ENCODE data around the gene EFEMP1. TPM values are rescaled to one million over a fixed set of nuclear protein-coding genes. Genes with fewer than 3 reads are reported as not detected.

The EFEMP1 gene
- total and polyA plus RNA-seq, 10 of the 15 experiments (the other 5 are each of a cell fraction or from before 2014, with no cell fraction given) = 0.27 to 1.2 (median 0.35) TPM; not detected in 6

GRCh38 chr2:55882954-55883353 lies 40.6 kb downstream of the EFEMP1 start (continued):
- TF ChIP-seq RB1 (IDR thresholded peaks at IDR 0.05; ENCODE audit: borderline replicate concordance) (no peak), RBBP5 (conservative IDR thresholded peaks at IDR 0.05) (no peak), IRF3 (IDR thresholded peaks at IDR 0.05) (no peak), ZNF24 (IDR thresholded peaks at IDR 0.05) (no peak)
- TF ChIP-seq, protein P1, sequence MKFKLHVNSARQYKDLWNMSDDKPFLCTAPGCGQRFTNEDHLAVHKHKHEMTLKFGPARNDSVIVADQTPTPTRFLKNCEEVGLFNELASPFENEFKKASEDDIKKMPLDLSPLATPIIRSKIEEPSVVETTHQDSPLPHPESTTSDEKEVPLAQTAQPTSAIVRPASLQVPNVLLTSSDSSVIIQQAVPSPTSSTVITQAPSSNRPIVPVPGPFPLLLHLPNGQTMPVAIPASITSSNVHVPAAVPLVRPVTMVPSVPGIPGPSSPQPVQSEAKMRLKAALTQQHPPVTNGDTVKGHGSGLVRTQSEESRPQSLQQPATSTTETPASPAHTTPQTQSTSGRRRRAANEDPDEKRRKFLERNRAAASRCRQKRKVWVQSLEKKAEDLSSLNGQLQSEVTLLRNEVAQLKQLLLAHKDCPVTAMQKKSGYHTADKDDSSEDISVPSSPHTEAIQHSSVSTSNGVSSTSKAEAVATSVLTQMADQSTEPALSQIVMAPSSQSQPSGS (IDR thresholded peaks at IDR 0.05; ENCODE audit: low read length) = no peak

DNA sequence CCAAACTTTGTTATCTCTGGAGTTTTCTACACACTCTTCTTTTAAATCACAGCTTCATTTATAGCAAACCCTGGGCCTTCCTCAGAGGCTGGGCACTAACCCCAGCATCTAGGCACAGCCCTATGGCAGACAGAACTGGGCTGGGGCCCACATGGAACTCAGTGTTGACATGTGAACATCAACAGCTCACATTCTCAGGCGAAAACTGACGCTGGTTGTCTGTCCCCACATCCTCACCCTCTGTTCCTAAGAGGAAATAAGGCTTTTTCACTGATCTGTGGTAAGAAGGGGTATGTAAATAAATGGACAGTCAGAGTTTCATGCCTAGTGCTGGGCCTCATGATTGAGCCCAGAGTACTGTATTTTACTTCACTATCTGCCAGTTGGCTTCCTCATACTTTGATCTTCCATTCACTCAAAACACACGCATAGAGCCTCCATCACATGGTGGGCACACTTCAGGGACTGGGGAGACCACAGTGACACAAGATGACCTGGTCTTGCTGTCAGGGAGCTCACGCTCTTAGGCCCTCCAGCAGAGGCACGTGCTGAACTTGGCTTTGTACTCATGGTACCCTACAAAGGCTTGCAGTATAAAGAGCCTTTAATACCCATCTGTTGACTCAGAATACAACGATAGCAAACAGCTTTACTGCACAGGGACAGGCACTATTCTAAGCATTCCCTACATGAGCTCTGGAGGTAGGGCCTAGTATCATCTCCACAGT lies 43.0 kb downstream of the EFEMP1 start:
- ChIA-PET POLR2A (no interaction called here), SMC1A (ENCODE audit: uncharacterized antibody, unreplicated experiment) (interaction anchor here (0.5 kb wide), 1 partner anchor 406 kb away, joined by 3 read pairs; no protein-coding TSS in a partner anchor), RAD21 (ENCODE audit: unreplicated experiment) (no interaction called here), CTCF (interaction anchor here (1.3 kb wide), 1 partner anchor 81 kb away, joined by 5 read pairs; no protein-coding TSS in a partner anchor)
- no peak overlapping the region for H3K27ac ChIP-seq (ENCODE audit: control insufficient read depth, insufficient read depth)
- BruUV-seq (replicated peaks) = no TSS peak
- H3K4me2 ChIP-seq (ENCODE audit: control insufficient read depth, insufficient read depth) = no peak overlapping the region
- H3K79me2 ChIP-seq (ENCODE audit: control insufficient read depth, insufficient read depth, low read length) = no peaks in the 10 kb centered on the region
- ATAC-seq = peak; percentile 23; the same call in 1 of the 3 replicates
- H3K36me3 ChIP-seq (ENCODE audit: control insufficient read depth in 2 of 2, insufficient read depth in 2 of 2, low read length in 1 of 2) = no peaks in the 10 kb centered on the region
- H4K20me1 ChIP-seq (ENCODE audit: control insufficient read depth, insufficient read depth) = no peaks in the 10 kb centered on the region
- DNase-seq (ENCODE audit: low read depth, low spot score) = no peak
- in situ Hi-C loops (cut with MboI) = no loop called here
- no peak for FAIRE-seq
- H3K27me3 ChIP-seq (replicated peaks in 1 of 2; ENCODE audit: control insufficient read depth in 2 of 2, insufficient read depth in 2 of 2, low read length in 1 of 2) = no peaks in the 10 kb centered on the region; a peak in 1 of 4 replicates
- no peak overlapping the region for H2AFZ ChIP-seq (ENCODE audit: control insufficient read depth, low read depth, low read length)
- WGBS (ENCODE audit: insufficient coverage, insufficient replicate concordance, low lambda C conversion rate, missing lambda C conversion rate) = 19% methylated on average over 6 of the region's 6 CpGs
- H3K4me3 ChIP-seq = no peak overlapping the region
- H3K9me3 ChIP-seq (replicated peaks; ENCODE audit: control insufficient read depth, insufficient read depth, low read length) = no peaks in the 10 kb centered on the region
- no peaks in the 10 kb centered on the region for H3K4me1 ChIP-seq (ENCODE audit: control insufficient read depth, insufficient read depth, low read length)
- intact Hi-C loops (cut with micrococcal nuclease; ENCODE audit: unreplicated experiment) = no loop called here
- no peak overlapping the region for H3K9ac ChIP-seq (ENCODE audit: control insufficient read depth, insufficient read depth, low read length)
- TF ChIP-seq MLLT1 (IDR thresholded peaks at IDR 0.05) = no peak
- TF ChIP-seq RAD51 (IDR thresholded peaks at IDR 0.05) = no peak
- no peak for TF ChIP-seq SMAD1 (IDR thresholded peaks at IDR 0.05; ENCODE audit: low read depth, partially characterized antibody)
- TF ChIP-seq, protein P2, sequence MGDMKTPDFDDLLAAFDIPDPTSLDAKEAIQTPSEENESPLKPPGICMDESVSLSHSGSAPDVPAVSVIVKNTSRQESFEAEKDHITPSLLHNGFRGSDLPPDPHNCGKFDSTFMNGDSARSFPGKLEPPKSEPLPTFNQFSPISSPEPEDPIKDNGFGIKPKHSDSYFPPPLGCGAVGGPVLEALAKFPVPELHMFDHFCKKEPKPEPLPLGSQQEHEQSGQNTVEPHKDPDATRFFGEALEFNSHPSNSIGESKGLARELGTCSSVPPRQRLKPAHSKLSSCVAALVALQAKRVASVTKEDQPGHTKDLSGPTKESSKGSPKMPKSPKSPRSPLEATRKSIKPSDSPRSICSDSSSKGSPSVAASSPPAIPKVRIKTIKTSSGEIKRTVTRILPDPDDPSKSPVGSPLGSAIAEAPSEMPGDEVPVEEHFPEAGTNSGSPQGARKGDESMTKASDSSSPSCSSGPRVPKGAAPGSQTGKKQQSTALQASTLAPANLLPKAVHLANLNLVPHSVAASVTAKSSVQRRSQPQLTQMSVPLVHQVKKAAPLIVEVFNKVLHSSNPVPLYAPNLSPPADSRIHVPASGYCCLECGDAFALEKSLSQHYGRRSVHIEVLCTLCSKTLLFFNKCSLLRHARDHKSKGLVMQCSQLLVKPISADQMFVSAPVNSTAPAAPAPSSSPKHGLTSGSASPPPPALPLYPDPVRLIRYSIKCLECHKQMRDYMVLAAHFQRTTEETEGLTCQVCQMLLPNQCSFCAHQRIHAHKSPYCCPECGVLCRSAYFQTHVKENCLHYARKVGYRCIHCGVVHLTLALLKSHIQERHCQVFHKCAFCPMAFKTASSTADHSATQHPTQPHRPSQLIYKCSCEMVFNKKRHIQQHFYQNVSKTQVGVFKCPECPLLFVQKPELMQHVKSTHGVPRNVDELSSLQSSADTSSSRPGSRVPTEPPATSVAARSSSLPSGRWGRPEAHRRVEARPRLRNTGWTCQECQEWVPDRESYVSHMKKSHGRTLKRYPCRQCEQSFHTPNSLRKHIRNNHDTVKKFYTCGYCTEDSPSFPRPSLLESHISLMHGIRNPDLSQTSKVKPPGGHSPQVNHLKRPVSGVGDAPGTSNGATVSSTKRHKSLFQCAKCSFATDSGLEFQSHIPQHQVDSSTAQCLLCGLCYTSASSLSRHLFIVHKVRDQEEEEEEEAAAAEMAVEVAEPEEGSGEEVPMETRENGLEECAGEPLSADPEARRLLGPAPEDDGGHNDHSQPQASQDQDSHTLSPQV (IDR thresholded peaks at IDR 0.05) = no peak
- no peak; a peak in 1 of 4 replicates for TF ChIP-seq BHLHE40 (IDR thresholded peaks at IDR 0.05; ENCODE audit: borderline replicate concordance in 1 of 2, low read depth in 2 of 2, low read length in 1 of 2)
- TF ChIP-seq, protein P3, sequence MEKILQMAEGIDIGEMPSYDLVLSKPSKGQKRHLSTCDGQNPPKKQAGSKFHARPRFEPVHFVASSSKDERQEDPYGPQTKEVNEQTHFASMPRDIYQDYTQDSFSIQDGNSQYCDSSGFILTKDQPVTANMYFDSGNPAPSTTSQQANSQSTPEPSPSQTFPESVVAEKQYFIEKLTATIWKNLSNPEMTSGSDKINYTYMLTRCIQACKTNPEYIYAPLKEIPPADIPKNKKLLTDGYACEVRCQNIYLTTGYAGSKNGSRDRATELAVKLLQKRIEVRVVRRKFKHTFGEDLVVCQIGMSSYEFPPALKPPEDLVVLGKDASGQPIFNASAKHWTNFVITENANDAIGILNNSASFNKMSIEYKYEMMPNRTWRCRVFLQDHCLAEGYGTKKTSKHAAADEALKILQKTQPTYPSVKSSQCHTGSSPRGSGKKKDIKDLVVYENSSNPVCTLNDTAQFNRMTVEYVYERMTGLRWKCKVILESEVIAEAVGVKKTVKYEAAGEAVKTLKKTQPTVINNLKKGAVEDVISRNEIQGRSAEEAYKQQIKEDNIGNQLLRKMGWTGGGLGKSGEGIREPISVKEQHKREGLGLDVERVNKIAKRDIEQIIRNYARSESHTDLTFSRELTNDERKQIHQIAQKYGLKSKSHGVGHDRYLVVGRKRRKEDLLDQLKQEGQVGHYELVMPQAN (conservative IDR thresholded peaks at IDR 0.05) = no peak
